Measurements from ENCODE around the gene ITPRIPL1.

- TF ChIP-seq POLR2A (IDR thresholded peaks at IDR 0.05) (no peak), CTCF (IDR thresholded peaks at IDR 0.05) (no peak)
Measured at GRCh38 chr2:96374211-96374951, 49.3 kb downstream of the ITPRIPL1 start.
